DOHH2 (cell line): ENCODE results near the gene SOX5.

Experiments
- H3F3A ChIP-seq: fragments of 200-600 bp; sonication (generic), shearing (Covaris generic); 2 replicates; pipeline ENCODE4 v1.6.0; 2016; ENCODE audit warnings: antibody characterized with exemption, mild to moderate bottlenecking; ENCODE audit not compliant: control insufficient read depth, insufficient read depth
- H3K27ac ChIP-seq: fragments of 200-600 bp; sonication (generic); 2 replicates; pipeline ENCODE4 v1.5.1; 2014; ENCODE audit warnings: low read depth, mild to moderate bottlenecking, low read length, moderate library complexity
- H3K27me3 ChIP-seq: fragments of 200-600 bp; sonication (generic); 2 replicates; pipeline ENCODE4 v1.6.1; 2014; ENCODE audit warnings: mild to moderate bottlenecking, low read length, mixed read lengths; ENCODE audit not compliant: control insufficient read depth
- H3K36me3 ChIP-seq: fragments of 200-600 bp; sonication (generic); 2 replicates; pipeline ENCODE4 v1.6.1; 2014; ENCODE audit warnings: mild to moderate bottlenecking, low read length, moderate library complexity, mixed read lengths; ENCODE audit not compliant: control insufficient read depth
- H3K4me1 ChIP-seq: fragments of 200-600 bp; sonication (generic); 2 replicates; pipeline ENCODE4 v1.6.1; 2014; ENCODE audit warnings: mild to moderate bottlenecking, low read length, mixed read lengths; ENCODE audit not compliant: control insufficient read depth
- H3K4me2 ChIP-seq: fragments of 200-600 bp; sonication (generic); 2 replicates; pipeline ENCODE4 v1.6.0; 2014; ENCODE audit warnings: mild to moderate bottlenecking, low read length, moderate library complexity
- H3K4me3 ChIP-seq: fragments of 200-600 bp; sonication (generic); 2 replicates; pipeline ENCODE4 v1.5.1; 2014; ENCODE audit warnings: mild to moderate bottlenecking, low read length, mixed read lengths
- H3K79me2 ChIP-seq: fragments of 200-600 bp; sonication (generic); 2 replicates; pipeline ENCODE4 v1.6.1; 2014; ENCODE audit warnings: mild to moderate bottlenecking, low read length, mixed read lengths; ENCODE audit not compliant: control insufficient read depth
- H3K9me2 ChIP-seq: fragments of 200-600 bp; sonication (generic); replicated peaks from 2 replicates; pipeline ENCODE4 v1.6.1; 2014; ENCODE audit warnings: mild to moderate bottlenecking, low read length, mixed read lengths; ENCODE audit not compliant: control insufficient read depth
- H3K9me3 ChIP-seq: fragments of 200-600 bp; sonication (generic); 2 replicates; pipeline ENCODE4 v1.6.1; 2014; ENCODE audit warnings: antibody characterized with exemption, low read length, mixed read lengths; ENCODE audit not compliant: control insufficient read depth, insufficient read depth
- H4K20me1 ChIP-seq: fragments of 200-600 bp; sonication (generic); 2 replicates; pipeline ENCODE4 v1.6.0; 2014; ENCODE audit warnings: low read depth, mild to moderate bottlenecking, antibody characterized with exemption, low read length, moderate library complexity; ENCODE audit not compliant: control insufficient read depth, insufficient read depth
- CTCF ChIP-seq: fragments of 200-600 bp; sonication (generic); IDR thresholded peaks from one replicate; pipeline ENCODE4 v1.5.1; 2014; ENCODE audit warnings: antibody characterized with exemption, mild to moderate bottlenecking, low read depth, low read length; ENCODE audit not compliant: poor library complexity, severe bottlenecking
- EZH2phosphoT487 ChIP-seq: fragments of 200-600 bp; sonication (generic); IDR thresholded peaks from 2 replicates; pipeline ENCODE4 v1.6.1; 2017; ENCODE audit warnings: borderline replicate concordance, mild to moderate bottlenecking, antibody characterized with exemption, low read length, moderate library complexity, mixed read lengths

The SOX5 gene

GRCh38 chr12:23775208-23775607 is 174.3 kb downstream of the SOX5 start:
- H3K4me3 ChIP-seq: no peak overlapping the region
- H3K4me2 ChIP-seq: no peak overlapping the region
- no peaks in the 10 kb centered on the region for H3F3A ChIP-seq
- no peaks in the 10 kb centered on the region for H3K79me2 ChIP-seq
- no peak overlapping the region for H3K27ac ChIP-seq
- H3K9me2 ChIP-seq: no peaks in the 10 kb centered on the region
- H3K9me3 ChIP-seq: no peaks in the 10 kb centered on the region
- no peaks in the 10 kb centered on the region for H3K27me3 ChIP-seq
- TF ChIP-seq EZH2phosphoT487: no peak
- TF ChIP-seq CTCF: no peak
- H3K4me1 ChIP-seq: no peaks in the 10 kb centered on the region
- no peaks in the 10 kb centered on the region for H3K36me3 ChIP-seq
- H4K20me1 ChIP-seq: no peaks in the 10 kb centered on the region

GRCh38 chr12:23771240-23771949 is 178.1 kb downstream of the SOX5 start:
- no peaks in the 10 kb centered on the region for H3K4me1 ChIP-seq
- no peaks in the 10 kb centered on the region for H4K20me1 ChIP-seq
- no peak overlapping the region for H3K27ac ChIP-seq
- H3F3A ChIP-seq: no peaks in the 10 kb centered on the region
- no peaks in the 10 kb centered on the region for H3K9me2 ChIP-seq
- H3K4me2 ChIP-seq: no peak overlapping the region
- TF ChIP-seq CTCF: no peak
- no peak for TF ChIP-seq EZH2phosphoT487
- H3K4me3 ChIP-seq: no peak overlapping the region
- no peaks in the 10 kb centered on the region for H3K27me3 ChIP-seq
- H3K79me2 ChIP-seq: no peaks in the 10 kb centered on the region
- no peaks in the 10 kb centered on the region for H3K36me3 ChIP-seq
- no peaks in the 10 kb centered on the region for H3K9me3 ChIP-seq

- Histone ChIP-seq H3K9me2 (no peaks in the 10 kb centered on the region), H3K27ac (no peak overlapping the region), H3K4me3 (no peak overlapping the region), H3K79me2 (no peaks in the 10 kb centered on the region), H3K4me1 (no peaks in the 10 kb centered on the region), H3K27me3 (no peaks in the 10 kb centered on the region), H3K4me2 (no peak overlapping the region), H3F3A (no peaks in the 10 kb centered on the region), H3K9me3 (no peaks in the 10 kb centered on the region), H3K36me3 (no peaks in the 10 kb centered on the region), H4K20me1 (no peaks in the 10 kb centered on the region)
- TF ChIP-seq EZH2phosphoT487 (no peak), CTCF (no peak)
Measured at GRCh38 chr12:23770202-23770938, 179.1 kb downstream of the SOX5 start.
